Skeletal muscle satellite cell (primary cell): Measurements from ENCODE around the gene ASTN2.

ENCODE experiments used
- H3K27me3 ChIP-seq: 2 replicates; pipeline ENCODE4 v1.7.0; 2013; ENCODE audit warnings: low read length; ENCODE audit not compliant: control insufficient read depth, insufficient read depth
- H3K36me3 ChIP-seq: 2 replicates; pipeline ENCODE4 v1.7.0; 2013; ENCODE audit warnings: mild to moderate bottlenecking, control low read depth, low read length; ENCODE audit not compliant: insufficient read depth
- H3K4me1 ChIP-seq: 2 replicates; pipeline ENCODE4 v1.7.0; 2013; ENCODE audit warnings: low read length; ENCODE audit not compliant: control insufficient read depth, insufficient read depth
- H3K4me2 ChIP-seq: 2 replicates; pipeline ENCODE4 v1.7.0; 2013; ENCODE audit warnings: mild to moderate bottlenecking, low read length
- H3K4me3 ChIP-seq: 2 replicates; pipeline ENCODE4 v1.7.0; 2013; ENCODE audit warnings: low read length
- H3K9ac ChIP-seq: 2 replicates; pipeline ENCODE4 v1.7.0; 2013; ENCODE audit warnings: mild to moderate bottlenecking, low read depth, low read length, moderate library complexity
- H3K9me3 ChIP-seq: replicated peaks from 2 replicates; pipeline ENCODE4 v1.7.0; 2013; ENCODE audit warnings: mild to moderate bottlenecking, control low read depth, low read length

The ASTN2 gene

GRCh38 chr9:116434314-116434713 lies 980.5 kb downstream of the ASTN2 start:
- Histone ChIP-seq H3K27me3 (no peaks in the 10 kb centered on the region), H3K4me1 (no peaks in the 10 kb centered on the region), H3K36me3 (no peaks in the 10 kb centered on the region), H3K4me2 (no peak overlapping the region), H3K4me3 (no peak overlapping the region), H3K9ac (no peak overlapping the region), H3K9me3 (no peaks in the 10 kb centered on the region)

- no peak overlapping the region for H3K9ac ChIP-seq
- no peak overlapping the region for H3K4me3 ChIP-seq
- no peaks in the 10 kb centered on the region for H3K27me3 ChIP-seq
- no peaks in the 10 kb centered on the region for H3K9me3 ChIP-seq
- no peak overlapping the region for H3K4me2 ChIP-seq
- no peaks in the 10 kb centered on the region for H3K4me1 ChIP-seq
- H3K36me3 ChIP-seq = no peaks in the 10 kb centered on the region
These were observed 982.8 kb downstream of the ASTN2 start for GRCh38 chr9:116432051-116432450.

DNA sequence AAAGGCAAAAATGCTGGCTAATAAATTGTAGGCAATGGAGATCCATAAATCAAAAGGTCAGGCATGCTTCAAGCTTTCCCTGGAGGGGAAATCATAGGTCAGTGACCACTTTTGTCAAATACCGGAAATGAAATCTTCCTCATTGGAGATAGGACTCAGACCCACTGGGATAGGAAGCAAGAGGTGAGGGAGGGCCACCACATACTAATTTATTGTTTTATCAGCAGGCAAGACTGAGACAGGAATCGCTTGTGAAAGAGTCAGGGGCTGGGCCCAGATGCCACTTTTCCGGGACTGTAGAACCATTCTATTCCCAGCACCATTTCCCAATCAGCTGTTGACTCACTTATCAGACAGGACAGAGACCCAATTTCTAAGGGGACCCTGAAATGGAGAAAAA lies 984.0 kb downstream of the ASTN2 start:
- Histone ChIP-seq H3K27me3 (no peaks in the 10 kb centered on the region), H3K4me3 (no peak overlapping the region), H3K4me2 (no peak overlapping the region), H3K9ac (no peak overlapping the region), H3K9me3 (no peaks in the 10 kb centered on the region), H3K4me1 (no peaks in the 10 kb centered on the region), H3K36me3 (no peaks in the 10 kb centered on the region)

- no peaks in the 10 kb centered on the region for H3K9me3 ChIP-seq
- H3K9ac ChIP-seq = no peak overlapping the region
These were observed 989.6 kb downstream of the ASTN2 start for GRCh38 chr9:116425244-116425643.

GRCh38 chr9:116423149-116423548 lies 991.7 kb downstream of the ASTN2 start:
- H3K36me3 ChIP-seq = no peaks in the 10 kb centered on the region
- H3K4me3 ChIP-seq = no peak overlapping the region
- no peak overlapping the region for H3K9ac ChIP-seq
- no peaks in the 10 kb centered on the region for H3K27me3 ChIP-seq
- H3K9me3 ChIP-seq = no peaks in the 10 kb centered on the region
- no peak overlapping the region for H3K4me2 ChIP-seq
- H3K4me1 ChIP-seq = no peaks in the 10 kb centered on the region

More at GRCh38 chr9:116425244-116425643, 989.6 kb downstream of the ASTN2 start:
- H3K4me3 ChIP-seq = no peak overlapping the region
- no peaks in the 10 kb centered on the region for H3K4me1 ChIP-seq
- H3K27me3 ChIP-seq = no peaks in the 10 kb centered on the region
- H3K4me2 ChIP-seq = no peak overlapping the region
- no peaks in the 10 kb centered on the region for H3K36me3 ChIP-seq

- no peak overlapping the region for H3K4me2 ChIP-seq
- no peaks in the 10 kb centered on the region for H3K9me3 ChIP-seq
- no peak overlapping the region for H3K4me3 ChIP-seq
- no peaks in the 10 kb centered on the region for H3K27me3 ChIP-seq
- no peak overlapping the region for H3K9ac ChIP-seq
- H3K36me3 ChIP-seq = no peaks in the 10 kb centered on the region
- no peaks in the 10 kb centered on the region for H3K4me1 ChIP-seq
These were observed 992.5 kb downstream of the ASTN2 start for GRCh38 chr9:116422119-116422979.

GRCh38 chr9:116420993-116421538 lies 993.8 kb downstream of the ASTN2 start:
- Histone ChIP-seq H3K4me2 (no peak overlapping the region), H3K9me3 (no peaks in the 10 kb centered on the region), H3K36me3 (no peaks in the 10 kb centered on the region), H3K4me3 (no peak overlapping the region), H3K4me1 (no peaks in the 10 kb centered on the region), H3K27me3 (no peaks in the 10 kb centered on the region), H3K9ac (no peak overlapping the region)

DNA sequence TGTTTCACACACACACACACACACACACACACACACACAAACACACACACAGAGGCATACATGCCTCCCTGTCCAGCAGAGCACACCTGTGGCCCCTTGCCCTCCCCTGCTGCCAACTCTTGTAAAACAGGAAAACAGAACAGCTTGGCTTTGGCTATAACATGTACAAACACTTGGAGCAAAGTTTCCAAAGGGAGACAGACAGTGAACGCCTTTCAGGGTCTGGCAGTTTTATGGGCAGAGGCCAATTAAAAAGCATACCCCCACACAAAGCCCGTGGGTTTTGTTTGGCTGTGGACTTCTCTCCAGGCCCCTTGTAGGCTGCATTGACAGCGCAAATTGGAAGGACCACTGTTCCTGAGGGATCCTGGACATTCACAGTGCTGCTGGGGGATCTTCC lies 995.7 kb downstream of the ASTN2 start:
- Histone ChIP-seq H3K9me3 (no peaks in the 10 kb centered on the region), H3K4me2 (no peak overlapping the region), H3K4me1 (no peaks in the 10 kb centered on the region), H3K27me3 (no peaks in the 10 kb centered on the region), H3K9ac (no peak overlapping the region), H3K36me3 (no peaks in the 10 kb centered on the region), H3K4me3 (no peak overlapping the region)

- Histone ChIP-seq H3K4me2 (no peak overlapping the region), H3K27me3 (no peaks in the 10 kb centered on the region), H3K9me3 (no peaks in the 10 kb centered on the region), H3K4me1 (no peaks in the 10 kb centered on the region), H3K9ac (no peak overlapping the region), H3K4me3 (no peak overlapping the region), H3K36me3 (no peaks in the 10 kb centered on the region)
These were observed 997.4 kb downstream of the ASTN2 start for GRCh38 chr9:116417464-116417863.

GRCh38 chr9:116416421-116416820 lies 998.4 kb downstream of the ASTN2 start:
- Histone ChIP-seq H3K27me3 (no peaks in the 10 kb centered on the region), H3K9ac (no peak overlapping the region), H3K4me3 (no peak overlapping the region), H3K9me3 (no peaks in the 10 kb centered on the region), H3K36me3 (no peaks in the 10 kb centered on the region), H3K4me1 (no peaks in the 10 kb centered on the region), H3K4me2 (no peak overlapping the region)

- H3K9me3 ChIP-seq = no peaks in the 10 kb centered on the region
- no peak overlapping the region for H3K4me2 ChIP-seq
- H3K36me3 ChIP-seq = no peaks in the 10 kb centered on the region
- H3K4me1 ChIP-seq = no peaks in the 10 kb centered on the region
- no peaks in the 10 kb centered on the region for H3K27me3 ChIP-seq
- no peak overlapping the region for H3K4me3 ChIP-seq
- no peak overlapping the region for H3K9ac ChIP-seq
These were observed 1000.5 kb downstream of the ASTN2 start for GRCh38 chr9:116414374-116414773.

DNA sequence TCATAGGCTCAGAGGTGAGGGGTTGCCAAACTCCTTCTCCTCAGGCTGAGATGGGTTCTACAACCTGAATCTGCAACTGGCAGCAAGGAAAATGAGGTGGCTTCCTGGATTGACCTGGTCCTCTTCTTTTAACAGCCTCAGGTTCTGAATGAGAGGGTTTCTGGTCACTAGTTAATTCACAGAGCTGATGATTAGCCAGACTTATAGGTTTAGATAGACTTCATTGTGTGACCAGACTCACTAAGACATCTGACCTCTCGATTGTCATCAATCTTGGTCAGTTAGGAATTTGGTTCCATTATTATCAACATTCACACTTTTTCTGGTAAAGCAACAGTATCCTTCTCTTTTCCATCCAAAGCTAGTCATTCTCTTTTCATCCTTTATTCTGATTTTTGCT lies 1003.4 kb downstream of the ASTN2 start:
- Histone ChIP-seq H3K36me3 (no peaks in the 10 kb centered on the region), H3K27me3 (no peaks in the 10 kb centered on the region), H3K4me3 (no peak overlapping the region), H3K9ac (no peak overlapping the region), H3K9me3 (no peaks in the 10 kb centered on the region), H3K4me2 (no peak overlapping the region), H3K4me1 (no peaks in the 10 kb centered on the region)
